ENCODE results near the gene CDC42EP1.

DNA sequence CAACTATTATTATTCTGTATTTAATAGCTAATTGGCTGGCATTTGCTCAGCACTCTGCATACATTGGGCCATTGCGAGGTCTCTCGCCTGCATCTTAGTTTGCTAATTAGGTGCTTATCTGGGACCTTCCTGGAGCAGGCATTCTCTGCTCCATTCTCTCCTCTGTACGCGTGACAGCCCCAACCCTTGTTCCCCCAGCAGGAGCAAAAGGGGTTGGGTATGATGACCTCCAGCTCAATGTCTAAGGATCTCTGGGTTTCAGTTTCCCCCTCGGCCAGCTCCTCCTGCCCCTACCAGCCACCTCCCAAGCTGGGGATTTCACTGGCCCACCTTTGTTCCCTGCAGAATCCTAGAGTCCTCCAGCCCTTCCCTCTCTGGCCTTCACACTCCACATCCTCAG, 29.4 kb downstream of the CDC42EP1 start:
- TF ChIP-seq, protein P1, sequence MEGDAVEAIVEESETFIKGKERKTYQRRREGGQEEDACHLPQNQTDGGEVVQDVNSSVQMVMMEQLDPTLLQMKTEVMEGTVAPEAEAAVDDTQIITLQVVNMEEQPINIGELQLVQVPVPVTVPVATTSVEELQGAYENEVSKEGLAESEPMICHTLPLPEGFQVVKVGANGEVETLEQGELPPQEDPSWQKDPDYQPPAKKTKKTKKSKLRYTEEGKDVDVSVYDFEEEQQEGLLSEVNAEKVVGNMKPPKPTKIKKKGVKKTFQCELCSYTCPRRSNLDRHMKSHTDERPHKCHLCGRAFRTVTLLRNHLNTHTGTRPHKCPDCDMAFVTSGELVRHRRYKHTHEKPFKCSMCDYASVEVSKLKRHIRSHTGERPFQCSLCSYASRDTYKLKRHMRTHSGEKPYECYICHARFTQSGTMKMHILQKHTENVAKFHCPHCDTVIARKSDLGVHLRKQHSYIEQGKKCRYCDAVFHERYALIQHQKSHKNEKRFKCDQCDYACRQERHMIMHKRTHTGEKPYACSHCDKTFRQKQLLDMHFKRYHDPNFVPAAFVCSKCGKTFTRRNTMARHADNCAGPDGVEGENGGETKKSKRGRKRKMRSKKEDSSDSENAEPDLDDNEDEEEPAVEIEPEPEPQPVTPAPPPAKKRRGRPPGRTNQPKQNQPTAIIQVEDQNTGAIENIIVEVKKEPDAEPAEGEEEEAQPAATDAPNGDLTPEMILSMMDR (IDR thresholded peaks at IDR 0.05; ENCODE audit: low read length), result no peak
- no peak for TF ChIP-seq EZH2 (IDR thresholded peaks at IDR 0.05; ENCODE audit: borderline replicate concordance, low read length)
